K562 (cell line): ENCODE data around the gene SATB2. TPM values are rescaled to one million over a fixed set of nuclear protein-coding genes. Genes with fewer than 3 reads are reported as not detected.

Source experiments
- CREB1 ChIP-seq, 2 experiments: sonication (generic) in 1 of 2; formaldehyde crosslinking in 1 of 2; IDR thresholded peaks; 2 replicates each; pipeline versions ENCODE4 v1.6.1 to v1.8.0; 2012 to 2022; ENCODE audit warnings: inconsistent platforms in 1 of 2, mild to moderate bottlenecking in 1 of 2, missing genetic modification reagents in 1 of 2, moderate library complexity in 1 of 2
- POLR2H ChIP-seq: IDR thresholded peaks from 2 replicates; pipeline ENCODE4 v1.6.1; 2016; ENCODE audit warnings: missing genetic modification characterization, low read depth, mild to moderate bottlenecking, control low read depth, missing compliant biosample characterization, moderate library complexity
- ZBTB40 ChIP-seq, 2 experiments: fragments of 450-650 bp in 1 of 2; sonication (generic) in 1 of 2; formaldehyde crosslinking in 1 of 2; IDR thresholded peaks; 2 replicates each; pipeline versions ENCODE4 v1.7.1 to v1.9.0; 2016 to 2022; ENCODE audit warnings: inconsistent platforms in 1 of 2, mild to moderate bottlenecking in 1 of 2, missing genetic modification reagents in 1 of 2
- ZNF449 ChIP-seq: fragments of 250-450 bp; sonication (Bioruptor Pico); IDR thresholded peaks from 2 replicates; pipeline ENCODE4 v1.8.0; 2022; ENCODE audit warnings: moderate library complexity, mild to moderate bottlenecking, inconsistent platforms
- polyA plus RNA-seq, 8 experiments: library from polyadenylated mRNA; depleted of rRNA in 4 of 8; stranded (reverse) in 5 of 8; unstranded in 3 of 8; fragments of >200 nt; fragmentation: Nextera tagmentation in 2 of 8; fragmentation: Illumina TruSeq in 1 of 8; extraction: Ambion mirVana in 2 of 8; extraction: Trizol in 1 of 8; gene quantifications; 2 replicates each; pipeline versions ENCODE4 v1.2.1 to v1.2.3, GENCODE V29; 2011 to 2014; ENCODE audit warnings: inconsistent platforms in 1 of 8, missing spikeins in 1 of 8
- total RNA-seq, 7 experiments: library from RNA; depleted of rRNA in 6 of 7; stranded (reverse); fragments of >200 nt in 6 of 7; fragmentation: Illumina TruSeq in 2 of 7; extraction: Trizol in 2 of 7; gene quantifications; 2 replicates each; pipeline versions ENCODE4 v1.2.1 to v1.2.3, GENCODE V29; 2011 to 2021; ENCODE audit warnings: low replicate concordance in 1 of 7

Gene SATB2
- total and polyA plus RNA-seq, 9 of the 15 experiments (the other 6 are each of a cell fraction or from before 2014, with no cell fraction given), result 4.5 to 34.0 (median 15.1) TPM

- TF ChIP-seq ZBTB40 (IDR thresholded peaks at IDR 0.05) (no peak), ZBTB40 (CRISPR knock-in tag; IDR thresholded peaks at IDR 0.05) (no peak), CREB1 (IDR thresholded peaks at IDR 0.05) (no peak), CREB1 (CRISPR knock-in tag; IDR thresholded peaks at IDR 0.05) (no peak), ZNF449 (CRISPR knock-in tag) (no peak), POLR2H (0 out of 2 replicates have a peak, but pooled peaks have one; percentile 37)
- TF ChIP-seq, all 486 proteins: peak for 2
These were observed 3.3 kb upstream of the SATB2 start (continued) for GRCh38 chr2:199460846-199461710.
